Endothelial cell of umbilical vein (primary cell): ENCODE data around the gene GAL3ST2. TPM values are rescaled to one million over a fixed set of nuclear protein-coding genes. Genes with fewer than 3 reads are reported as not detected.

Experiments
- BruUV-seq: library from RNA; stranded (reverse); fragments of 400-500 nt; replicated peaks from 2 replicates; lab custom pipeline; 2021; lab: Mats Ljungman, UMichigan
- CTCF ChIA-PET: fragments of 300-600, 350-600 bp; sonication (Branson Sonifier 250); formaldehyde crosslinking; loops from one replicate; lab custom pipeline; 2021; ENCODE audit warnings: antibody characterized with exemption, inconsistent platforms; lab: Charles Lee
- POLR2A ChIA-PET: fragments of 300-600, 350-600 bp; sonication (Branson Sonifier 250); formaldehyde crosslinking; loops from one replicate; lab custom pipeline; 2021; ENCODE audit warnings: antibody characterized with exemption, inconsistent platforms; lab: Charles Lee
- DNase-seq: peaks from one replicate; pipeline ENCODE4 v3.0.0-alpha.2; 2011; ENCODE audit warnings: low read depth, low spot score
- FAIRE-seq: peaks from 2 replicates; lab custom pipeline; 2011; peaks lifted over from hg19 to GRCh38; lab: Jason Lieb, UNC
- H2AFZ ChIP-seq: 2 replicates; pipeline ENCODE4 v1.6.0; 2012; ENCODE audit warnings: low read depth, low read length, control low read depth, inconsistent platforms
- H3K27ac ChIP-seq: 2 replicates; pipeline ENCODE4 v1.5.1; 2011; ENCODE audit warnings: low read depth, mild to moderate bottlenecking, control low read depth, low read length, moderate library complexity; ENCODE audit not compliant: insufficient read depth
- H3K27me3 ChIP-seq, 2 experiments: 2 replicates each; pipeline versions ENCODE4 v1.6.0 to v1.6.1; 2011; ENCODE audit warnings: low read length in 2 of 2, mixed read lengths in 1 of 2; ENCODE audit not compliant: control insufficient read depth in 2 of 2, insufficient read depth in 2 of 2
- H3K36me3 ChIP-seq, 2 experiments: 2 replicates in 1 of 2; 3 replicates in 1 of 2; pipeline ENCODE4 v1.5.1; 2011; ENCODE audit warnings: low read length in 2 of 2, mild to moderate bottlenecking in 1 of 2, moderate library complexity in 1 of 2; ENCODE audit not compliant: control insufficient read depth in 2 of 2, insufficient read depth in 2 of 2; ENCODE audit errors: extremely low read depth in 1 of 2
- H3K4me1 ChIP-seq: 3 replicates; pipeline ENCODE4 v1.5.1; 2011; ENCODE audit warnings: mild to moderate bottlenecking, low read length; ENCODE audit not compliant: control insufficient read depth, insufficient read depth; ENCODE audit errors: extremely low read depth
- H3K4me2 ChIP-seq: 2 replicates; pipeline ENCODE4 v1.6.1; 2011; ENCODE audit warnings: low read length, control low read depth, mixed read lengths; ENCODE audit not compliant: insufficient read depth
- H3K4me3 ChIP-seq, 3 experiments: fragments of 200-600 bp in 1 of 3; sonication (generic), shearing (Covaris generic) in 1 of 3; replicated peaks in 1 of 3; 2 replicates each; pipeline ENCODE4 v1.5.1; 2011 to 2016; ENCODE audit warnings: control low read depth in 3 of 3, low read length in 3 of 3, mild to moderate bottlenecking in 2 of 3, inconsistent platforms in 1 of 3, low read depth in 1 of 3, moderate library complexity in 1 of 3; ENCODE audit not compliant: insufficient read depth in 1 of 3
- H3K79me2 ChIP-seq: 2 replicates; pipeline ENCODE4 v1.6.0; 2012; ENCODE audit warnings: low read length, inconsistent platforms; ENCODE audit not compliant: control insufficient read depth, insufficient read depth
- H3K9ac ChIP-seq: replicated peaks from 2 replicates; pipeline ENCODE3; 2011; ENCODE audit warnings: low read length, control low read depth; ENCODE audit not compliant: insufficient read depth; ENCODE audit errors: extremely low read depth
- H3K9me1 ChIP-seq: replicated peaks from 3 replicates; pipeline ENCODE4 v1.6.0; 2011; ENCODE audit warnings: mild to moderate bottlenecking, low read length; ENCODE audit not compliant: control insufficient read depth, insufficient read depth; ENCODE audit errors: extremely low read depth
- H3K9me3 ChIP-seq: replicated peaks from 2 replicates; pipeline ENCODE4 v1.5.1; 2012; ENCODE audit warnings: low read length, inconsistent platforms; ENCODE audit not compliant: control insufficient read depth, insufficient read depth
- H4K20me1 ChIP-seq: replicated peaks from 2 replicates; pipeline ENCODE3; 2011; ENCODE audit warnings: mild to moderate bottlenecking, low read length; ENCODE audit not compliant: control insufficient read depth, insufficient read depth; ENCODE audit errors: extremely low read depth
- CTCF ChIP-seq, 2 donors: IDR thresholded peaks; 1 replicate in 1 of 2; 2 replicates in 1 of 2; pipeline ENCODE4 v1.5.1; 2011; ENCODE audit warnings: low read length in 2 of 2, mild to moderate bottlenecking in 2 of 2, moderate library complexity in 2 of 2, control low read depth in 1 of 2, inconsistent platforms in 1 of 2, low read depth in 1 of 2; ENCODE audit not compliant: insufficient read depth in 1 of 2; ENCODE audit errors: extremely low read depth in 1 of 2
- EZH2 ChIP-seq: IDR thresholded peaks from 2 replicates; pipeline ENCODE4 v1.6.1; 2012; ENCODE audit warnings: borderline replicate concordance, low read depth, mild to moderate bottlenecking, moderate library complexity, low read length, inconsistent platforms; ENCODE audit not compliant: severe bottlenecking
- FOS ChIP-seq: IDR thresholded peaks from 2 replicates; pipeline ENCODE4 v1.6.1; 2011; ENCODE audit warnings: mild to moderate bottlenecking, low read length, moderate library complexity, borderline replicate concordance; ENCODE audit not compliant: insufficient read depth
- GATA2 ChIP-seq: IDR thresholded peaks from 2 replicates; pipeline ENCODE4 v1.7.0; 2011; ENCODE audit warnings: low read depth, mild to moderate bottlenecking, moderate library complexity, mixed read lengths, low read length; ENCODE audit not compliant: insufficient read length, insufficient read depth
- JUN ChIP-seq: IDR thresholded peaks from 2 replicates; pipeline ENCODE4 v1.6.1; 2011; ENCODE audit warnings: borderline replicate concordance, low read depth; ENCODE audit not compliant: insufficient read length, insufficient read depth
- MAX ChIP-seq: IDR thresholded peaks from 2 replicates; pipeline ENCODE4 v1.6.1; 2011; ENCODE audit not compliant: insufficient read depth, insufficient read length
- MYC ChIP-seq: IDR thresholded peaks from one replicate; pipeline ENCODE4 v1.6.1; 2011; ENCODE audit warnings: mild to moderate bottlenecking, low read depth, low read length
- POLR2A ChIP-seq: IDR thresholded peaks from 2 replicates; pipeline ENCODE4 v1.6.1; 2012; ENCODE audit warnings: low read depth, mild to moderate bottlenecking, control low read depth, low read length
- POLR2AphosphoS5 ChIP-seq: IDR thresholded peaks from 2 replicates; pipeline ENCODE4 v1.6.1; 2012; ENCODE audit warnings: low read depth, mild to moderate bottlenecking, control low read depth, low read length, moderate library complexity; ENCODE audit not compliant: insufficient read depth
- dilution Hi-C: fragments of 300-500 bp; cut with MboI; formaldehyde crosslinking; loops from one replicate; pipeline ENCODE4 v1.15.0; 2019; ENCODE audit warnings: low sequenced_read_pairs; ENCODE audit not compliant: extremely low pct_ligation_motif_present
- intact Hi-C: fragments of 100-400 bp; cut with micrococcal nuclease; formaldehyde crosslinking; loops from one replicate; pipeline ENCODE4 v1.10.0; 2022
- polyA plus RNA-seq, 4 experiments: library from polyadenylated mRNA; depleted of rRNA in 3 of 4; stranded (reverse) in 3 of 4; unstranded in 1 of 4; fragments of >200 nt; gene quantifications; 2 replicates each; pipeline versions ENCODE4 v1.2.1 to v1.2.3, GENCODE V29; 2011 to 2012; ENCODE audit warnings: missing spikeins in 1 of 4
- total RNA-seq: library from RNA; stranded (reverse); gene quantifications from 2 replicates; pipeline ENCODE4 v1.2.3, GENCODE V29; 2021

Gene GAL3ST2
- total and polyA plus RNA-seq, 2 donors (not counting 3 experiments of a cell fraction or from before 2014, with no cell fraction given): not detected

GRCh38 chr2:241816431-241817121 is 40.0 kb downstream of the GAL3ST2 start:
- Histone ChIP-seq H3K27me3 (no peaks in the 10 kb centered on the region), H3K4me2 (no peak overlapping the region), H3K9me3 (no peaks in the 10 kb centered on the region), H3K9me1 (no peaks in the 10 kb centered on the region), H3K4me1 (peaks cover 3% of the 10 kb centered on the region), H2AFZ (peak overlapping the region; percentile 69), H3K36me3 (no peaks in the 10 kb centered on the region), H3K9ac (no peak overlapping the region), H4K20me1 (no peaks in the 10 kb centered on the region), H3K27ac (no peak overlapping the region), H3K79me2 (no peaks in the 10 kb centered on the region), H3K4me3 (no peak overlapping the region)
- BruUV-seq: no TSS peak
- dilution Hi-C loops (no loop called here), intact Hi-C loops (no loop called here)
- POLR2A ChIA-PET: no interaction called here
- FAIRE-seq: no peak
- TF ChIP-seq CTCF (IDR thresholded peaks at IDR 0.05; ENCODE audit: extremely low read depth in 1 of 2, insufficient read depth in 1 of 2, low read depth in 1 of 2, low read length in 2 of 2) (no peak), POLR2AphosphoS5 (no peak), JUN (no peak), GATA2 (no peak), FOS (no peak), POLR2A (no peak), MYC (no peak), EZH2 (no peak), MAX (no peak)
- CTCF ChIA-PET: no interaction called here
- DNase-seq: no peak
